ENCODE data around the gene CHD8. TPM values are rescaled to one million over a fixed set of nuclear protein-coding genes. Genes with fewer than 3 reads are reported as not detected.

The CHD8 gene, protein sequence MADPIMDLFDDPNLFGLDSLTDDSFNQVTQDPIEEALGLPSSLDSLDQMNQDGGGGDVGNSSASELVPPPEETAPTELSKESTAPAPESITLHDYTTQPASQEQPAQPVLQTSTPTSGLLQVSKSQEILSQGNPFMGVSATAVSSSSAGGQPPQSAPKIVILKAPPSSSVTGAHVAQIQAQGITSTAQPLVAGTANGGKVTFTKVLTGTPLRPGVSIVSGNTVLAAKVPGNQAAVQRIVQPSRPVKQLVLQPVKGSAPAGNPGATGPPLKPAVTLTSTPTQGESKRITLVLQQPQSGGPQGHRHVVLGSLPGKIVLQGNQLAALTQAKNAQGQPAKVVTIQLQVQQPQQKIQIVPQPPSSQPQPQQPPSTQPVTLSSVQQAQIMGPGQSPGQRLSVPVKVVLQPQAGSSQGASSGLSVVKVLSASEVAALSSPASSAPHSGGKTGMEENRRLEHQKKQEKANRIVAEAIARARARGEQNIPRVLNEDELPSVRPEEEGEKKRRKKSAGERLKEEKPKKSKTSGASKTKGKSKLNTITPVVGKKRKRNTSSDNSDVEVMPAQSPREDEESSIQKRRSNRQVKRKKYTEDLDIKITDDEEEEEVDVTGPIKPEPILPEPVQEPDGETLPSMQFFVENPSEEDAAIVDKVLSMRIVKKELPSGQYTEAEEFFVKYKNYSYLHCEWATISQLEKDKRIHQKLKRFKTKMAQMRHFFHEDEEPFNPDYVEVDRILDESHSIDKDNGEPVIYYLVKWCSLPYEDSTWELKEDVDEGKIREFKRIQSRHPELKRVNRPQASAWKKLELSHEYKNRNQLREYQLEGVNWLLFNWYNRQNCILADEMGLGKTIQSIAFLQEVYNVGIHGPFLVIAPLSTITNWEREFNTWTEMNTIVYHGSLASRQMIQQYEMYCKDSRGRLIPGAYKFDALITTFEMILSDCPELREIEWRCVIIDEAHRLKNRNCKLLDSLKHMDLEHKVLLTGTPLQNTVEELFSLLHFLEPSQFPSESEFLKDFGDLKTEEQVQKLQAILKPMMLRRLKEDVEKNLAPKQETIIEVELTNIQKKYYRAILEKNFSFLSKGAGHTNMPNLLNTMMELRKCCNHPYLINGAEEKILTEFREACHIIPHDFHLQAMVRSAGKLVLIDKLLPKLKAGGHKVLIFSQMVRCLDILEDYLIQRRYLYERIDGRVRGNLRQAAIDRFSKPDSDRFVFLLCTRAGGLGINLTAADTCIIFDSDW (N-terminal part only)
- total RNA-seq (2014; rRNA removed) (57.4 and 81.0 TPM in 2 replicates), Bru-seq, nascent RNA (percentile 88 among the genes with signal in this experiment), BruChase-seq, experiment 1, labeled RNA remaining after a 6-hour chase (percentile 93 among the genes with signal in this experiment), BruChase-seq, experiment 2, labeled RNA remaining after a 2-hour chase (percentile 91 among the genes with signal in this experiment)
- long read RNA-seq, partial matches to known transcripts: 57 of 64 reads
- long read RNA-seq, other reads (novel, unspliced or antisense): 4 of 64 reads

DNA sequence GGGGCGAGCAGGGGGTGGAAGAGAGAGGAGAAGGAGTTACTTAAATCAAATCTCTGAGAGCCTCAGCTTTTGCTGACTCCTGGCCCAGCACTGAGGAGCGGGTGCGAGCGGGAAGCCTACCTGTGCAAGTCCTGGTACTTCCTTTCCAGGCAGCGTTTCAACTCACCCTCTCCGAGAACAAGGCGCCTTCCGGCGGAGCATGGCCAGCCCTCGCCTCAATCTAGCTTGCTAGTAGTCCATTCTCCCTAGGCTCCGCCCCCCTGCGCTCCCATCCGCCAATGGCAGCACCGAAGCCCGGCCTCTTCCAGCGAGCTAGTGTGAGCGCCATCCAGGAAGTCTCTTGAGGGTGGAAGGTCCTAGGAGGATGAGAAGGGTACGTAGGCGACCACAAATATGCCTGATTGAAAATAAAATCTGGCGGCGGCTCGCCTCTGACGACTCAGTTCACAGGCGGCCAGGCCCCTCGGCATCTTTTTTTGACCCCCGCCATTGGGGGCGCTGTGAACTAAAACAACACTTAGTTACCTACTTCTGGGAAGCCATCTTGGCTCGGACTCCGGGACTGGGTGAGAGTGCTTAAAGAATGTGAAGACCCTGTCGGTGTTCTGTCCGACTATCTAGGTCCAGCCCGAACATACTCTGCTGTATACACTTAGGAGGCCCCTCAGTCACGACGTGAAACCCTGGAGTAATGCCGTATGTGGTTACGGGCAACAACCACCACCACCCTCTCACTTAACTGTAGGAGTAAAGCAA lies at the start of gene CHD8:
Gene CHD8, minus strand, starts transcription at position 212 of the 756 bp plus-strand sequence. CDS start 24,480 bp downstream, outside the sequence.
- TF ChIP-seq, protein P1, sequence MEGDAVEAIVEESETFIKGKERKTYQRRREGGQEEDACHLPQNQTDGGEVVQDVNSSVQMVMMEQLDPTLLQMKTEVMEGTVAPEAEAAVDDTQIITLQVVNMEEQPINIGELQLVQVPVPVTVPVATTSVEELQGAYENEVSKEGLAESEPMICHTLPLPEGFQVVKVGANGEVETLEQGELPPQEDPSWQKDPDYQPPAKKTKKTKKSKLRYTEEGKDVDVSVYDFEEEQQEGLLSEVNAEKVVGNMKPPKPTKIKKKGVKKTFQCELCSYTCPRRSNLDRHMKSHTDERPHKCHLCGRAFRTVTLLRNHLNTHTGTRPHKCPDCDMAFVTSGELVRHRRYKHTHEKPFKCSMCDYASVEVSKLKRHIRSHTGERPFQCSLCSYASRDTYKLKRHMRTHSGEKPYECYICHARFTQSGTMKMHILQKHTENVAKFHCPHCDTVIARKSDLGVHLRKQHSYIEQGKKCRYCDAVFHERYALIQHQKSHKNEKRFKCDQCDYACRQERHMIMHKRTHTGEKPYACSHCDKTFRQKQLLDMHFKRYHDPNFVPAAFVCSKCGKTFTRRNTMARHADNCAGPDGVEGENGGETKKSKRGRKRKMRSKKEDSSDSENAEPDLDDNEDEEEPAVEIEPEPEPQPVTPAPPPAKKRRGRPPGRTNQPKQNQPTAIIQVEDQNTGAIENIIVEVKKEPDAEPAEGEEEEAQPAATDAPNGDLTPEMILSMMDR (conservative IDR thresholded peaks at IDR 0.05; ENCODE audit: low read depth, low read length): peak; percentile 81
- no peak for TF ChIP-seq EZH2phosphoT487 (IDR thresholded peaks at IDR 0.05; ENCODE audit: borderline replicate concordance, low read length)
- TSS peak; percentile 100 for BruUV-seq (replicated peaks)
- Histone ChIP-seq H3K27me3 (ENCODE audit: low read length) (no peaks in the 10 kb centered on the region), H4K20me1 (ENCODE audit: low read length) (peaks cover 8% of the 10 kb centered on the region; the same call in 1 of the 2 replicates), H3K9me3 (ENCODE audit: low read length) (no peaks in the 10 kb centered on the region), H3K9me2 (replicated peaks; ENCODE audit: low read length) (no peaks in the 10 kb centered on the region), H3K27ac (ENCODE audit: low read length) (peak within 1 kb of the TSS; percentile 81), H3K9ac (ENCODE audit: low read length) (peak within 1 kb of the TSS; percentile 95), H3F3A (ENCODE audit: low read length, unreplicated experiment) (no peaks in the 10 kb centered on the region), H3K36me3 (ENCODE audit: low read depth, low read length) (no peaks in the 10 kb centered on the region), H2AFZ (ENCODE audit: low read length) (peak within 1 kb of the TSS; percentile 98), H3K4me1 (ENCODE audit: insufficient read depth, low read length) (peaks cover 12% of the 10 kb centered on the region), H3K79me2 (ENCODE audit: low read length) (peaks cover 48% of the 10 kb centered on the region), H3K4me3 (ENCODE audit: low read length) (peak within 1 kb of the TSS; percentile 97), H3K4me2 (ENCODE audit: low read length) (peak within 1 kb of the TSS; percentile 93)
- peak; percentile 99 for DNase-seq
- peak; percentile 98 for ATAC-seq
- CTCF ChIA-PET: interaction anchor here (0.6 to 2.1 kb wide), 4 partner anchors 19 to 311 kb away, joined by 3 to 17 read pairs (median 4); no protein-coding TSS in a partner anchor
- intact Hi-C loops (cut with micrococcal nuclease): loop anchor here (1.0 kb wide), 3 partner anchors 19 to 101 kb away; partner anchors contain the start of gene TOX4
- POLR2A ChIA-PET (ENCODE audit: unreplicated experiment): interaction anchor here (0.7 to 1.9 kb wide), 2 partner anchors 19 to 22 kb away, joined by 3 to 16 read pairs; no protein-coding TSS in a partner anchor

DNA sequence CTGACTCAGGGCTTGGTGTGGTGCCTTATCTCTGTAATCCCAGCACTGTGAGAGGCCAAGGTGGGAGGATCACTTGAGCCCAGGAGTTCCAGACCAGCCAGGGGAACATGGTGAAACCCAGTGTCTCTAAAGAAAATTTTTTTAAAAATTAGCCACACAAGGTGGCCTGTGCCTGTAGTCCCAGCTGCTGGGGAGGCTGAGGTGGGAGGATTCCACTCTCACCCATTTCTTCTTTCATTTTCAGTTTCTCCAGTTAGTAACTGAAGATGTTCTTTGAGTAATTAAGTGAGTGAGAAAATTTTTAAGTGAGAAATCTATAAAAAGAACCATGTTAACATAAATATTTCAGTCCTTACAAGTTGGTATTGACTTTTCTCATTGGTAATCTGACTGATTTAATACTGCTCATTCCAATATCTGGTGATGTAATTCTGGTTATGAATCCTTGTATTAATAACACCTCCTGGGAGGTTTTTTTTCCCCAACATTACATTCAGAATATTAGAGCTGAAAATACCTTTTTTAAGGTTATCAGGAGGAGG lies 49.2 kb upstream of the CHD8 start:
- Histone ChIP-seq H3K27me3 (ENCODE audit: low read length) (no peaks in the 10 kb centered on the region), H3K27ac (ENCODE audit: low read length) (no peak overlapping the region), H3K9ac (ENCODE audit: low read length) (no peak overlapping the region), H3K79me2 (ENCODE audit: low read length) (peaks cover 54% of the 10 kb centered on the region), H3K9me2 (replicated peaks; ENCODE audit: low read length) (no peaks in the 10 kb centered on the region), H4K20me1 (ENCODE audit: low read length) (no peaks in the 10 kb centered on the region), H3K9me3 (ENCODE audit: low read length) (no peaks in the 10 kb centered on the region), H2AFZ (ENCODE audit: low read length) (no peak overlapping the region), H3K36me3 (ENCODE audit: low read depth, low read length) (peaks cover 34% of the 10 kb centered on the region), H3K4me2 (ENCODE audit: low read length) (no peak overlapping the region), H3K4me1 (ENCODE audit: insufficient read depth, low read length) (peaks cover 12% of the 10 kb centered on the region), H3K4me3 (ENCODE audit: low read length) (no peak overlapping the region), H3F3A (ENCODE audit: low read length, unreplicated experiment) (no peaks in the 10 kb centered on the region)
- ATAC-seq: no peak
- ChIA-PET CTCF (no interaction called here), POLR2A (ENCODE audit: unreplicated experiment) (no interaction called here)
- intact Hi-C loops (cut with micrococcal nuclease): no loop called here
- no TSS peak for BruUV-seq (replicated peaks)
- no peak for DNase-seq
- TF ChIP-seq EZH2 (IDR thresholded peaks at IDR 0.05; ENCODE audit: low read length, unreplicated experiment): no peak

Measured in PC-3 (cell line).